Esophagus muscularis mucosa (tissue), 3 donors: ENCODE data around the gene CDH4.

ENCODE experiments used
- POLR2A ChIP-seq: fragments of 450-650 bp; IDR thresholded peaks from one replicate; pipeline ENCODE4 v1.6.1; 2017; ENCODE audit warnings: antibody characterized with exemption, moderate library complexity, mild to moderate bottlenecking, low read depth
- TF ChIP-seq, protein P1 (sequence below), 3 experiments: fragments of 200-600 bp in 2 of 3; fragments of 450-650 bp in 1 of 3; sonication (generic) in 2 of 3; IDR thresholded peaks; one replicate each; pipeline ENCODE4 v1.5.1; 2017 to 2019; ENCODE audit warnings: antibody characterized with exemption in 3 of 3, mild to moderate bottlenecking in 2 of 3, moderate library complexity in 1 of 3

DNA sequence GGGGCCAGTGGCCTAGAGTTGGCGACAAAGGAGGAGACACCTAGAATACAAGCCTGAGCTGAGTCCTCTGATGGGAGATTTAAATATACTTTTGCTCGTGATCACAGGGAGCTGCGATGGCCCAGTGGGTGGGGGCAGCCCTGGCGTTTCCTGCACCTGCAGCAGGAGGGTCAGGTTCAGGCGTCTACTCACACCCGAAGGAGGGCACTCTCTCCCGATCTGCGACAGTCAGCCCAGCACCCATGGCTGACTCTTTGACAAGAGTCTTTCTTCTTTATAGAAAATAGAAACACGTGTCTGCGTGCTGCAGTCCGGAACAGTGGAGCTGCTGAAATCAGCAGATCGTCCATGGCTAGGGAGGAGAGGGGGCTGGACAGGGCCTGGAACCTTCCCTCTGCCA, 338.2 kb downstream of the CDH4 start:
- TF ChIP-seq, protein P1, sequence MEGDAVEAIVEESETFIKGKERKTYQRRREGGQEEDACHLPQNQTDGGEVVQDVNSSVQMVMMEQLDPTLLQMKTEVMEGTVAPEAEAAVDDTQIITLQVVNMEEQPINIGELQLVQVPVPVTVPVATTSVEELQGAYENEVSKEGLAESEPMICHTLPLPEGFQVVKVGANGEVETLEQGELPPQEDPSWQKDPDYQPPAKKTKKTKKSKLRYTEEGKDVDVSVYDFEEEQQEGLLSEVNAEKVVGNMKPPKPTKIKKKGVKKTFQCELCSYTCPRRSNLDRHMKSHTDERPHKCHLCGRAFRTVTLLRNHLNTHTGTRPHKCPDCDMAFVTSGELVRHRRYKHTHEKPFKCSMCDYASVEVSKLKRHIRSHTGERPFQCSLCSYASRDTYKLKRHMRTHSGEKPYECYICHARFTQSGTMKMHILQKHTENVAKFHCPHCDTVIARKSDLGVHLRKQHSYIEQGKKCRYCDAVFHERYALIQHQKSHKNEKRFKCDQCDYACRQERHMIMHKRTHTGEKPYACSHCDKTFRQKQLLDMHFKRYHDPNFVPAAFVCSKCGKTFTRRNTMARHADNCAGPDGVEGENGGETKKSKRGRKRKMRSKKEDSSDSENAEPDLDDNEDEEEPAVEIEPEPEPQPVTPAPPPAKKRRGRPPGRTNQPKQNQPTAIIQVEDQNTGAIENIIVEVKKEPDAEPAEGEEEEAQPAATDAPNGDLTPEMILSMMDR (IDR thresholded peaks at IDR 0.05), result no peak
- TF ChIP-seq POLR2A, result no peak
